K562 (cell line): Measurements from ENCODE around the gene ZMYM4.

Experiments
- ATF2 ChIP-seq: sonication (generic); formaldehyde crosslinking; IDR thresholded peaks from 2 replicates; pipeline ENCODE4 v1.8.1; 2022; ENCODE audit warnings: missing genetic modification reagents
- CBFB ChIP-seq: sonication (generic); formaldehyde crosslinking; IDR thresholded peaks from 2 replicates; pipeline ENCODE4 v1.4.0; 2020; ENCODE audit warnings: mild to moderate bottlenecking, missing genetic modification reagents
- ELK1 ChIP-seq: sonication (generic); formaldehyde crosslinking; IDR thresholded peaks from 2 replicates; pipeline ENCODE4 v1.8.1; 2022; ENCODE audit warnings: missing genetic modification reagents
- EZH2 ChIP-seq: IDR thresholded peaks from 2 replicates; pipeline ENCODE4 v1.6.1; 2012; ENCODE audit warnings: low read depth, mild to moderate bottlenecking, inconsistent platforms, low read length, borderline replicate concordance
- FOXA1 ChIP-seq: fragments of 450-650 bp; IDR thresholded peaks from 2 replicates; pipeline ENCODE4 v1.6.1; 2016; ENCODE audit warnings: mild to moderate bottlenecking, borderline replicate concordance
- GABPA ChIP-seq: fragments of 200-800 bp; sonication (Bioruptor generic); conservative IDR thresholded peaks from 2 replicates; pipeline ENCODE4 v1.6.1; 2016; ENCODE audit warnings: low read depth, missing genetic modification characterization, missing compliant biosample characterization
- GTF2F1 ChIP-seq: IDR thresholded peaks from 2 replicates; pipeline ENCODE4 v1.6.1; 2011; ENCODE audit warnings: low read depth, low read length, improper control_type of control experiment
- KAT2B ChIP-seq: IDR thresholded peaks from one replicate; pipeline ENCODE4 v1.6.1; 2012; ENCODE audit warnings: low read depth, mild to moderate bottlenecking, control low read depth, inconsistent platforms, low read length, moderate library complexity
- NR2C2 ChIP-seq, 2 experiments: fragments of 200-800 bp in 1 of 2; sonication (Bioruptor generic) in 1 of 2; sonication (generic) in 1 of 2; formaldehyde crosslinking in 1 of 2; IDR thresholded peaks; 2 replicates each; pipeline versions ENCODE4 v1.6.1 to v1.8.0; 2016 to 2022; ENCODE audit warnings: mild to moderate bottlenecking in 1 of 2, missing compliant biosample characterization in 1 of 2, missing genetic modification characterization in 1 of 2, missing genetic modification reagents in 1 of 2
- RCOR1 ChIP-seq, 2 experiments: IDR thresholded peaks; 2 replicates each; pipeline ENCODE4 v1.6.1; 2012; ENCODE audit warnings: low read depth in 2 of 2, low read length in 2 of 2, borderline replicate concordance in 1 of 2, improper control_type of control experiment in 1 of 2
- TCF3 ChIP-seq: sonication (generic); formaldehyde crosslinking; IDR thresholded peaks from 2 replicates; pipeline ENCODE4 v1.4.0; 2020; ENCODE audit warnings: mild to moderate bottlenecking, missing genetic modification reagents
- TEAD4 ChIP-seq, 2 experiments: sonication (generic) in 1 of 2; formaldehyde crosslinking in 1 of 2; IDR thresholded peaks; 2 replicates each; pipeline versions ENCODE4 v1.6.1 to v1.8.0; 2012 to 2022; ENCODE audit warnings: borderline replicate concordance in 1 of 2, inconsistent platforms in 1 of 2, low read length in 1 of 2, mild to moderate bottlenecking in 1 of 2, missing genetic modification reagents in 1 of 2
- XRCC3 ChIP-seq: fragments of 450-650 bp; IDR thresholded peaks from 2 replicates; pipeline ENCODE4 v1.6.1; 2017; ENCODE audit warnings: mild to moderate bottlenecking, moderate library complexity
- ZNF586 ChIP-seq: fragments of 450-650 bp; formaldehyde crosslinking; conservative IDR thresholded peaks from 2 replicates; pipeline ENCODE4 v1.4.0; 2020; ENCODE audit warnings: mild to moderate bottlenecking, moderate library complexity

- TF ChIP-seq ELK1 (CRISPR knock-in tag) (no peak), TEAD4 (IDR thresholded peaks at IDR 0.05; ENCODE audit: low read length) (no peak), TEAD4 (CRISPR knock-in tag; IDR thresholded peaks at IDR 0.05; ENCODE audit: borderline replicate concordance) (no peak), GABPA (tag) (no peak), NR2C2 (CRISPR knock-in tag; IDR thresholded peaks at IDR 0.05) (no peak), NR2C2 (tag; IDR thresholded peaks at IDR 0.05) (no peak), TCF3 (CRISPR knock-in tag) (no peak), FOXA1 (no peak), ZNF586 (no peak), KAT2B (no peak), CBFB (CRISPR knock-in tag) (no peak), XRCC3 (no peak), ATF2 (no peak), GTF2F1 (no peak), EZH2 (no peak), RCOR1 (IDR thresholded peaks at IDR 0.05; ENCODE audit: borderline replicate concordance in 1 of 2, low read depth in 2 of 2, low read length in 2 of 2) (no peak)
Observed at GRCh38 chr1:35294809-35295208, 26.3 kb downstream of the ZMYM4 start.
